ENCODE measurements around the gene SUPT7L.
"Not testable (repeated sequence)": the region's sequence is repeated elsewhere in the genome, so short reads cannot be mapped to it uniquely, and the experiment has no call there.

Gene SUPT7L

GRCh38 chr2:27663285-27664153 lies at the start of gene SUPT7L, which contains the start of gene SLC4A1AP:
TSS of gene SUPT7L (minus strand) at chr2:27663614. CDS start at chr2:27662192, 1,422 bp downstream.
TSS of gene SLC4A1AP (plus strand) at chr2:27663889. CDS start at chr2:27663915, 26 bp downstream.
- DNase-seq: peak; percentile 85

GRCh38 chr2:27713201-27713600 lies 49.8 kb upstream of the SUPT7L start:
- no peak for DNase-seq

GRCh38 chr2:27712522-27712921 lies 49.1 kb upstream of the SUPT7L start:
- no peak for DNase-seq

GRCh38 chr2:27711804-27712203 lies 48.4 kb upstream of the SUPT7L start:
- DNase-seq: no peak

GRCh38 chr2:27710640-27711430 lies 47.4 kb upstream of the SUPT7L start:
- DNase-seq: no peak

GRCh38 chr2:27709960-27710575 lies 46.7 kb upstream of the SUPT7L start:
- DNase-seq: no peak

GRCh38 chr2:27709326-27709725 lies 45.9 kb upstream of the SUPT7L start:
- DNase-seq: no peak

- DNase-seq: no peak
These were observed 45.3 kb upstream of the SUPT7L start for GRCh38 chr2:27708666-27709065.

GRCh38 chr2:27708257-27708654 lies 44.8 kb upstream of the SUPT7L start:
- no peak for DNase-seq

GRCh38 chr2:27707462-27708256 lies 44.2 kb upstream of the SUPT7L start:
- DNase-seq: no peak

GRCh38 chr2:27705851-27706622 lies 42.6 kb upstream of the SUPT7L start:
- DNase-seq: no peak

GRCh38 chr2:27704342-27704876 lies 41.0 kb upstream of the SUPT7L start:
- no peak for DNase-seq

- DNase-seq: peak; percentile 42
These were observed 40.4 kb upstream of the SUPT7L start for GRCh38 chr2:27703638-27704341.

- no peak for DNase-seq
These were observed 38.9 kb upstream of the SUPT7L start for GRCh38 chr2:27702302-27702701.

- no peak for DNase-seq
These were observed 38.3 kb upstream of the SUPT7L start for GRCh38 chr2:27701676-27702075.

GRCh38 chr2:27697660-27698059 lies 34.2 kb upstream of the SUPT7L start:
- DNase-seq: no peak

- DNase-seq: no peak
These were observed 26.6 kb upstream of the SUPT7L start for GRCh38 chr2:27690052-27690451.

GRCh38 chr2:27689424-27689823 lies 26.0 kb upstream of the SUPT7L start:
- DNase-seq: no peak

GRCh38 chr2:27687232-27687631 lies 23.8 kb upstream of the SUPT7L start:
- DNase-seq: no peak

- no peak for DNase-seq
These were observed 22.2 kb upstream of the SUPT7L start for GRCh38 chr2:27685577-27685976.

GRCh38 chr2:27685006-27685405 lies 21.6 kb upstream of the SUPT7L start:
- DNase-seq: not testable (repeated sequence)

Measured in NCI-H526 treated with DMSO at 0.1 percent for 48 hours (cell line).